Naive B cell (primary cell): ENCODE data around the gene COA6. TPM values are rescaled to one million over a fixed set of nuclear protein-coding genes. Genes with fewer than 3 reads are reported as not detected.
"Not testable (repeated sequence)": the region's sequence is repeated elsewhere in the genome, so short reads cannot be mapped to it uniquely, and the experiment has no call there.

Experiments used
- ATAC-seq, 2 donors: fragments of 150-1000 bp; cut with Tn5 transposase; 2 replicates each; pipeline ENCODE4 v1.10.0; 2021; ENCODE audit warnings: low read depth in 2 of 2, mild to moderate bottlenecking in 2 of 2, moderate library complexity in 2 of 2
- DNase-seq: peaks from one replicate; pipeline ENCODE4 v3.0.0; 2022
- H3K27ac Mint-ChIP-seq, 6 donors: one replicate each; pipeline ENCODE4 v1.8.0; 2020 to 2022; ENCODE audit warnings: mild to moderate bottlenecking in 6 of 6, mixed read lengths in 6 of 6, moderate library complexity in 5 of 6, inconsistent platforms in 2 of 6
- H3K27me3 Mint-ChIP-seq, 3 donors: one replicate each; pipeline ENCODE4 v1.8.0; 2021 to 2022; ENCODE audit warnings: mixed read lengths in 3 of 3, mild to moderate bottlenecking in 1 of 3
- H3K36me3 Mint-ChIP-seq, 2 donors: one replicate each; pipeline ENCODE4 v1.8.0; 2020 to 2022; ENCODE audit warnings: mixed read lengths in 2 of 2, inconsistent platforms in 1 of 2, mild to moderate bottlenecking in 1 of 2
- H3K4me1 Mint-ChIP-seq, 3 donors: one replicate each; pipeline ENCODE4 v1.8.0; 2020 to 2022; ENCODE audit warnings: mixed read lengths in 3 of 3, inconsistent platforms in 1 of 3, mild to moderate bottlenecking in 1 of 3, moderate library complexity in 1 of 3
- H3K4me3 Mint-ChIP-seq, 8 donors: one replicate each; pipeline ENCODE4 v1.8.0; 2020 to 2022; ENCODE audit warnings: mild to moderate bottlenecking in 8 of 8, mixed read lengths in 8 of 8, moderate library complexity in 8 of 8, inconsistent platforms in 2 of 8
- H3K9me3 Mint-ChIP-seq, 7 donors: one replicate each; pipeline ENCODE4 v1.8.0; 2020 to 2022; ENCODE audit warnings: mixed read lengths in 7 of 7, mild to moderate bottlenecking in 5 of 7, inconsistent platforms in 2 of 7, moderate library complexity in 1 of 7
- polyA plus RNA-seq, 6 donors: library from polyadenylated mRNA; unstranded; fragments of 300-500 nt; fragmentation: Illumina TruSeq; gene quantifications; one replicate each; pipeline ENCODE4 v1.2.3, GENCODE V29; 2021; ENCODE audit warnings: low read depth in 6 of 6

Gene COA6
- polyA plus RNA-seq, 6 donors from 2014 or later: 25.2 to 32.8 (median 28.9) TPM

- Mint-ChIP-seq H3K4me3 (peak overlapping the region in 4 of 8 donors; percentile 68 to 77 (median 76)), H3K4me1 (peaks cover 43 to 50% (median 46%) of the 10 kb centered on the region in 3 donors), H3K27me3 (no peaks in the 10 kb centered on the region), H3K36me3 (peaks cover 37 to 40% of the 10 kb centered on the region in 2 donors), H3K9me3 (peaks cover 0 to 1% (median 0%) of the 10 kb centered on the region in 7 donors), H3K27ac (peak overlapping the region in 3 of 6 donors; percentile 24 to 66 (median 59))
- ATAC-seq (no peak), DNase-seq (no peak)
Observed at GRCh38 chr1:234375672-234376071, 2.4 kb downstream of the COA6 start.

GRCh38 chr1:234379591-234380109, 6.4 kb downstream of the COA6 start:
- not testable (repeated sequence) for H3K9me3 Mint-ChIP-seq, H3K27me3 Mint-ChIP-seq, ATAC-seq, H3K4me3 Mint-ChIP-seq, H3K27ac Mint-ChIP-seq, DNase-seq
- H3K36me3 Mint-ChIP-seq: peaks cover 37 to 40% of the 10 kb centered on the region in 2 donors
- H3K4me1 Mint-ChIP-seq: peaks cover 23 to 45% (median 32%) of the 10 kb centered on the region in 3 donors

GRCh38 chr1:234381699-234382555, 8.7 kb downstream of the COA6 start:
- H3K36me3 Mint-ChIP-seq: peaks cover 24 to 28% of the 10 kb centered on the region in 2 donors
- H3K4me3 Mint-ChIP-seq: no peak overlapping the region
- ATAC-seq (no peak), DNase-seq (no peak)
- H3K4me1 Mint-ChIP-seq: peaks cover 8 to 31% (median 28%) of the 10 kb centered on the region in 3 donors
- H3K27me3 Mint-ChIP-seq: no peaks in the 10 kb centered on the region
- peaks cover 0 to 1% (median 0%) of the 10 kb centered on the region in 7 donors for H3K9me3 Mint-ChIP-seq
- peak overlapping the region in 4 of 6 donors; percentile 5 to 57 (median 28) for H3K27ac Mint-ChIP-seq

GRCh38 chr1:234386122-234386521, 12.9 kb downstream of the COA6 start:
- Mint-ChIP-seq H3K27ac (peak overlapping the region in 1 of 6 donors; percentile 83), H3K9me3 (no peaks in the 10 kb centered on the region), H3K4me3 (no peak overlapping the region), H3K27me3 (no peaks in the 10 kb centered on the region), H3K4me1 (peaks cover 2 to 10% (median 7%) of the 10 kb centered on the region in 3 donors), H3K36me3 (peaks cover 0 to 7% of the 10 kb centered on the region in 2 donors)
- ATAC-seq (no peak), DNase-seq (no peak)

- DNase-seq (no peak), ATAC-seq (no peak)
- H3K9me3 Mint-ChIP-seq: no peaks in the 10 kb centered on the region
- no peak overlapping the region for H3K4me3 Mint-ChIP-seq
- H3K27me3 Mint-ChIP-seq: no peaks in the 10 kb centered on the region
- peaks cover 0 to 6% (median 0%) of the 10 kb centered on the region in 3 donors for H3K4me1 Mint-ChIP-seq
- peaks cover 5 to 7% of the 10 kb centered on the region in 2 donors for H3K36me3 Mint-ChIP-seq
- H3K27ac Mint-ChIP-seq: no peak overlapping the region
Observed at GRCh38 chr1:234388094-234388493, 14.8 kb downstream of the COA6 start.

- H3K9me3 Mint-ChIP-seq: peaks cover 0 to 2% (median 0%) of the 10 kb centered on the region in 7 donors
- H3K27me3 Mint-ChIP-seq: no peaks in the 10 kb centered on the region
- H3K4me3 Mint-ChIP-seq: no peak overlapping the region
- no peak overlapping the region for H3K27ac Mint-ChIP-seq
- H3K36me3 Mint-ChIP-seq: peaks cover 5 to 18% of the 10 kb centered on the region in 2 donors
- ATAC-seq: no peak
- peaks cover 0 to 4% (median 0%) of the 10 kb centered on the region in 3 donors for H3K4me1 Mint-ChIP-seq
- DNase-seq: no peak
Observed at GRCh38 chr1:234393190-234393589, 19.9 kb downstream of the COA6 start.

GRCh38 chr1:234395297-234395696, 22.0 kb downstream of the COA6 start:
- H3K9me3 Mint-ChIP-seq: peaks cover 0 to 2% (median 0%) of the 10 kb centered on the region in 7 donors
- ATAC-seq: no peak
- no peaks in the 10 kb centered on the region for H3K27me3 Mint-ChIP-seq
- H3K4me3 Mint-ChIP-seq: peak overlapping the region in 1 of 8 donors; percentile 72
- H3K36me3 Mint-ChIP-seq: peaks cover 5 to 11% of the 10 kb centered on the region in 2 donors
- H3K4me1 Mint-ChIP-seq: peaks cover 9 to 18% (median 16%) of the 10 kb centered on the region in 3 donors
- peak overlapping the region in 1 of 6 donors; percentile 12 for H3K27ac Mint-ChIP-seq
- no peak for DNase-seq

GRCh38 chr1:234396092-234396491, 22.8 kb downstream of the COA6 start:
- DNase-seq (no peak), ATAC-seq (no peak)
- Mint-ChIP-seq H3K4me3 (peak overlapping the region in 1 of 8 donors; percentile 27), H3K4me1 (peaks cover 15 to 25% (median 24%) of the 10 kb centered on the region in 3 donors), H3K27ac (no peak overlapping the region), H3K36me3 (peaks cover 5 to 11% of the 10 kb centered on the region in 2 donors), H3K27me3 (no peaks in the 10 kb centered on the region), H3K9me3 (peaks cover 0 to 2% (median 0%) of the 10 kb centered on the region in 7 donors)

GRCh38 chr1:234396871-234397270, 23.6 kb downstream of the COA6 start:
- Mint-ChIP-seq H3K27me3 (no peaks in the 10 kb centered on the region), H3K4me3 (peak overlapping the region in 2 of 8 donors; percentile 13 to 31), H3K36me3 (peaks cover 0 to 11% of the 10 kb centered on the region in 2 donors), H3K4me1 (peaks cover 20 to 32% (median 30%) of the 10 kb centered on the region in 3 donors), H3K27ac (peak overlapping the region in 4 of 6 donors; percentile 47 to 84 (median 56)), H3K9me3 (peaks cover 0 to 2% (median 0%) of the 10 kb centered on the region in 7 donors)
- no peak for DNase-seq
- ATAC-seq: no peak

GRCh38 chr1:234397732-234398131, 24.5 kb downstream of the COA6 start:
- DNase-seq (no peak), ATAC-seq (no peak)
- Mint-ChIP-seq H3K27ac (no peak overlapping the region), H3K9me3 (peaks cover 0 to 2% (median 0%) of the 10 kb centered on the region in 7 donors), H3K4me1 (peaks cover 22 to 34% (median 34%) of the 10 kb centered on the region in 3 donors), H3K4me3 (no peak overlapping the region), H3K36me3 (peaks cover under 1 to 11% of the 10 kb centered on the region in 2 donors), H3K27me3 (no peaks in the 10 kb centered on the region)

GRCh38 chr1:234398849-234399381, 25.7 kb downstream of the COA6 start:
- Mint-ChIP-seq H3K4me1 (peaks cover 22 to 37% (median 34%) of the 10 kb centered on the region in 3 donors), H3K27me3 (no peaks in the 10 kb centered on the region), H3K27ac (peak overlapping the region in 5 of 6 donors; percentile 21 to 91 (median 74)), H3K4me3 (peak overlapping the region; percentile 75 to 92 (median 85)), H3K9me3 (peaks cover 0 to 2% (median 0%) of the 10 kb centered on the region in 7 donors), H3K36me3 (peaks cover 6 to 11% of the 10 kb centered on the region in 2 donors)
- ATAC-seq (peak; percentile 35 to 45), DNase-seq (peak; percentile 20)

GRCh38 chr1:234399515-234399914, 26.3 kb downstream of the COA6 start:
- peaks cover 6 to 11% of the 10 kb centered on the region in 2 donors for H3K36me3 Mint-ChIP-seq
- DNase-seq: not testable (repeated sequence)

GRCh38 chr1:234400773-234401172, 27.5 kb downstream of the COA6 start:
- Mint-ChIP-seq H3K27me3 (no peaks in the 10 kb centered on the region), H3K27ac (peak overlapping the region in 5 of 6 donors; percentile 26 to 74 (median 56)), H3K4me3 (peak overlapping the region in 6 of 8 donors; percentile 1 to 57 (median 20)), H3K4me1 (peaks cover 22 to 37% (median 34%) of the 10 kb centered on the region in 3 donors), H3K36me3 (peaks cover 6 to 11% of the 10 kb centered on the region in 2 donors), H3K9me3 (peaks cover 0 to 2% (median 0%) of the 10 kb centered on the region in 7 donors)
- ATAC-seq (peak; percentile 40 to 43), DNase-seq (no peak)

More at GRCh38 chr1:234399515-234399914, 26.3 kb downstream of the COA6 start:
- not testable (repeated sequence) for H3K27me3 Mint-ChIP-seq, ATAC-seq, H3K9me3 Mint-ChIP-seq
- H3K4me3 Mint-ChIP-seq: peak overlapping the region in 6 of 8 donors; percentile 75 to 91 (median 83)
- H3K4me1 Mint-ChIP-seq: peaks cover 22 to 37% (median 34%) of the 10 kb centered on the region in 3 donors
- H3K27ac Mint-ChIP-seq: peak overlapping the region in 2 of 6 donors; percentile 74 to 91
